ENCODE data around the gene ZNF200. TPM values are rescaled to one million over a fixed set of nuclear protein-coding genes. Genes with fewer than 3 reads are reported as not detected.
"Not testable (repeated sequence)": the region's sequence is repeated elsewhere in the genome, so short reads cannot be mapped to it uniquely, and the experiment has no call there.

The ZNF200 gene
- total RNA-seq, 1 donor from 2014 or later: 5.2 TPM

DNA sequence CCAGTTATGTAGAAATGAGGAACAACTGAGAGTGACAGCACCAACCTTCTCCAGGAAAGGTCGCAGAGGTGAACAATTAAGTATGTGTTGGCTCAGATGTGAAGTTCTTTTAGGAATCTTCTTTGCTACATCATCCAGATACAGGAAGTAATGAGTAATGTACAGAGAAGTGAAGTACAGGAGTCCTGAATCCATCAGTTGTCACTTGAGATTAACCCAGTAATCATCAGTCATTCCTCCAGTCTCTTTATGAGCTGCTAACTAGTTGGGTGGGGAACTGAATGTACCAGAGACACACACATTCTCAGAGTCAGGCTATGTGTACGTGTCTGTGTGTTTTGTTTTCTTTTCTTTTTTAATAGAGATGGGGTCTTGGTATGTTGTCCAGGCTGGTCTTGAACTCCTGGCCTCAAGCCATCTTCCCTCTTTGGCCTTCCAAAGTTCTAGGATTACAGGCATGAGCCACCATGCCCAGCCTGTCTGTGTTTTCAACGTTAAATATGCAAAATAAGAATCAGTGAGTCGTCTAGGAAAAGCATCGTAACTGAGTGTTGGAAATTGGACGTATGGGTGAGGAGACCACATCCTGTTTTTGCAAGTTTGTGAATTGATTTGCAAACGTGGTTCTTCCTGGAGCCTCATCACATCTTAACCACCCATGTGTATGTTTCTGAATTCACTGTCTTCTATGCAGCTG is 19.9 kb downstream of the ZNF200 start:
- H3K9me3 ChIP-seq: no peaks in the 10 kb centered on the region
- no peak for DNase-seq (ENCODE audit: extremely low spot score in 2 of 2)
- intact Hi-C loops (cut with DNase I): no loop called here

DNA sequence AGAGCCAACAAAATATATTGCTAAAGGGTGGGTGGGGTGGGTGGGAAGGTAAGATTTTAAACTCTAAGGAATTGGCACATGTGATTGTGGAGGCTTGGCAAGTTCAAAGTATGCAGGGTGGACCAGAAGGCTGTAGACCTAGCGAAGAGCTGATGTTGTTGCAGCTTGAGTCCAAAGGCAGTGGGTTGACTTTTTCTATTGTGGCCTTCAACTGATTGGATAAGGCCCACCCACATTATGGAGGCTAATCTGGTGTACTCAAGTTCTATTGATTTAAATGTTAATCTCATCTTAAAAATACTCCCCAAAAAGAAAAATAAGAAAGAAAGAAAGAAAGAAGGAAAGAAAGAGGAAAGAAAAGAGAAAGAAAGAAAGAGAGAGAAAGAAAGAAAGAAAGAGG is 22.4 kb downstream of the ZNF200 start:
- intact Hi-C loops (cut with DNase I): no loop called here
- Histone ChIP-seq H3K36me3 (no peaks in the 10 kb centered on the region), H3K9me3 (no peaks in the 10 kb centered on the region), H3K27me3 (no peaks in the 10 kb centered on the region), H3K4me1 (no peaks in the 10 kb centered on the region), H3K4me3 (no peak overlapping the region), H3K27ac (no peak overlapping the region)
- TF ChIP-seq POLR2A (IDR thresholded peaks at IDR 0.05) (no peak), POLR2AphosphoS5 (IDR thresholded peaks at IDR 0.05; ENCODE audit: insufficient read depth in 1 of 2, low read depth in 1 of 2) (no peak)
- TF ChIP-seq, protein P1, sequence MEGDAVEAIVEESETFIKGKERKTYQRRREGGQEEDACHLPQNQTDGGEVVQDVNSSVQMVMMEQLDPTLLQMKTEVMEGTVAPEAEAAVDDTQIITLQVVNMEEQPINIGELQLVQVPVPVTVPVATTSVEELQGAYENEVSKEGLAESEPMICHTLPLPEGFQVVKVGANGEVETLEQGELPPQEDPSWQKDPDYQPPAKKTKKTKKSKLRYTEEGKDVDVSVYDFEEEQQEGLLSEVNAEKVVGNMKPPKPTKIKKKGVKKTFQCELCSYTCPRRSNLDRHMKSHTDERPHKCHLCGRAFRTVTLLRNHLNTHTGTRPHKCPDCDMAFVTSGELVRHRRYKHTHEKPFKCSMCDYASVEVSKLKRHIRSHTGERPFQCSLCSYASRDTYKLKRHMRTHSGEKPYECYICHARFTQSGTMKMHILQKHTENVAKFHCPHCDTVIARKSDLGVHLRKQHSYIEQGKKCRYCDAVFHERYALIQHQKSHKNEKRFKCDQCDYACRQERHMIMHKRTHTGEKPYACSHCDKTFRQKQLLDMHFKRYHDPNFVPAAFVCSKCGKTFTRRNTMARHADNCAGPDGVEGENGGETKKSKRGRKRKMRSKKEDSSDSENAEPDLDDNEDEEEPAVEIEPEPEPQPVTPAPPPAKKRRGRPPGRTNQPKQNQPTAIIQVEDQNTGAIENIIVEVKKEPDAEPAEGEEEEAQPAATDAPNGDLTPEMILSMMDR (IDR thresholded peaks at IDR 0.05): no peak
- DNase-seq (ENCODE audit: extremely low spot score in 2 of 2): no peak

More for the DNA sequence above, 19.9 kb downstream of the ZNF200 start:
- TF ChIP-seq, protein P1 (IDR thresholded peaks at IDR 0.05): no peak
- TF ChIP-seq POLR2AphosphoS5 (IDR thresholded peaks at IDR 0.05; ENCODE audit: insufficient read depth in 1 of 2, low read depth in 1 of 2) (no peak), POLR2A (IDR thresholded peaks at IDR 0.05) (no peak)
- H3K4me1 ChIP-seq: no peaks in the 10 kb centered on the region
- H3K27me3 ChIP-seq: no peaks in the 10 kb centered on the region
- no peaks in the 10 kb centered on the region for H3K36me3 ChIP-seq
- H3K27ac ChIP-seq: no peak overlapping the region
- no peak overlapping the region for H3K4me3 ChIP-seq

DNA sequence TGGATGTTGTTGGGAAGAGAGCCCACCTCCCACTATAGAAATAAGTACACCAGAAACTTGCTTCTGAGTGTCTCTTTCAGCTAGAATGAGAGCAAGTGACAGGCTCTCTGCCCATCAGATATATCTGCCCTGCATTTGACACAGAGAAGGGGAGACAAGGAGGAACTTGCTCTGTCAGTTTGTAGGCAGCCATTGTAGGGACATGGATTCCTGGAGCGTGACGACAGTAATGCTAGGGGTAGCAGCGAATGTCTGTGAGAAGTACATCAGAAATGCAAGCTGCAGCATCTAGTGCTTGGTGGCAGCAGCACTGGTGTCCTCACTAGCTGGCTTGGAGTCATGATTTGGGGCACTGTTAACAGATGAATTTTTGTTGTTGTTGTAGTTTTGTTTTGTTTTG is 23.0 kb downstream of the ZNF200 start:
- Histone ChIP-seq H3K27ac (no peak overlapping the region), H3K4me1 (no peaks in the 10 kb centered on the region), H3K4me3 (no peak overlapping the region), H3K27me3 (no peaks in the 10 kb centered on the region), H3K36me3 (no peaks in the 10 kb centered on the region), H3K9me3 (no peaks in the 10 kb centered on the region)
- TF ChIP-seq POLR2AphosphoS5 (IDR thresholded peaks at IDR 0.05; ENCODE audit: insufficient read depth in 1 of 2, low read depth in 1 of 2): no peak
- TF ChIP-seq, protein P1 (IDR thresholded peaks at IDR 0.05): no peak
- no peak for TF ChIP-seq POLR2A (IDR thresholded peaks at IDR 0.05)
- DNase-seq (ENCODE audit: extremely low spot score in 2 of 2): no peak
- intact Hi-C loops (cut with DNase I): no loop called here

DNA sequence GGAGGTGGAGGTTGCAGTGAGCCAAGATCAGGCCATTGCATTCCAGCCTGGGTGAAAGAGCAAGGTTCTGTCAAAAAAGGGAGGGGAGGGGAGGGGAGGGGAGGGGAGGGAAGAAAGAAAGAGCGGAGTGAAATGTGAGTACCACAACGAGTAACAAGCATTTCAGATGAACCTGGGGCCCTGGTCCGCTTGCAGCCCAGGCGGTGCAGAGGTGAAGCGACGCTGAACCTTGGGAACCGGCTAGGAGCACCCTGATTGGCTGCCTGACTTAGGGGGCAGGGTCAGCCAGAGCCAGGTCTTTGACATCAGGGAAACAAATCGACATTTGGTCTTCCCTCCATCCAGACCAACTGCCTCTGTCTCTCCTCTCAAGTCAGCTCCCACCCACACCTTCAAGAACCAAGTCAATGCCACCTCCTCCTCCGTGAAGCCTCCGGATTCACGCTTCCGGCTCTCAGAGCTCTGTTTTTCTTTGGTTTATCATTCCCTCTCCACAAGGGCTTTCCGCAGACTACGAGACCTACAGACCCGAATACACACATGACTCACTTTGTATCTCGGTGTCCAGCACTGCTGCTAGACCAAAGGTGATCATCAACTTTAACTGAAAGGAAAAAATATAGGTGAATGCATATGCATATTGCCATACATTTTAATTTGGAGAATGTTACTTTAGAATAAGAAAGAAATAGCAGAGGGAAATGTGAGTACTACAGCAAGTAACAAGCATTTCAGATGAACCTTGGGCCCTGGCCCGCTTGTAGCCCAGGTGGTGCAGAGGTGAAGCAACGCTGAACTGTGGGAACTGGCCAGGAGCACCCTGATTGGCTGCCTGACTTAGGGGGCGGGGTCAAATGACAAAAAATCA is 27.6 kb downstream of the ZNF200 start:
- no peaks in the 10 kb centered on the region for H3K4me1 ChIP-seq

DNA sequence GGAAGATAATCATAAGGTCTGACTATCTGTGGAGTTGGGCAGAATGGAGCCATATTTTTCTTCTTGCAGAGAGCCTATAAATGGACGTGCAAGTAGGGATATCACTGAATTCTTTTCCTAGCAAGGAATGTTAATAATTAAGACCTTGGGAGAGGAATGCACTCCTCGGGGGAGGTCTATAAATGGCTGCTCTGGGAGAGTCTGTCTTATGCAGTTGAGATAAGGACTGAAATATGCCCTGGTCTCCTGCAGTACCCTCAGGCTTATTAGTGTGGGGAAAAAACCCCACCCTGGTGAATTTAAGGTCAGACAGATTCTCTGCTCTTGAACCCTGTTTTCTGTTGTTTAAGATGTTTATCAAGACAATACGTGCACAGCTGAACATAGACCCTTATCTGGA is 29.0 kb downstream of the ZNF200 start:
- intact Hi-C loops (cut with DNase I); H3K36me3 ChIP-seq; H3K9me3 ChIP-seq; H3K4me3 ChIP-seq; H3K27me3 ChIP-seq; H3K27ac ChIP-seq; DNase-seq (ENCODE audit: extremely low spot score in 2 of 2); H3K4me1 ChIP-seq: not testable (repeated sequence)

More for the DNA sequence above, 27.6 kb downstream of the ZNF200 start:
- Histone ChIP-seq H3K27me3 (no peaks in the 10 kb centered on the region), H3K4me3 (no peak overlapping the region), H3K36me3 (no peaks in the 10 kb centered on the region), H3K27ac (no peak overlapping the region), H3K9me3 (peaks cover 10% of the 10 kb centered on the region)
- TF ChIP-seq POLR2A (IDR thresholded peaks at IDR 0.05) (no peak), POLR2AphosphoS5 (IDR thresholded peaks at IDR 0.05; ENCODE audit: insufficient read depth in 1 of 2, low read depth in 1 of 2) (no peak)
- TF ChIP-seq, protein P1 (IDR thresholded peaks at IDR 0.05): no peak
- no peak for DNase-seq (ENCODE audit: extremely low spot score in 2 of 2)
- intact Hi-C loops (cut with DNase I): no loop called here
